GM03348 (cell line): Measurements from ENCODE around the gene POLD3.

ENCODE experiments used
- DNase-seq: peaks from one replicate; pipeline ENCODE4 v3.0.0; 2012; ENCODE audit warnings: low spot score

Gene POLD3

GRCh38 chr11:74691755-74692154 lies 99.4 kb downstream of the POLD3 start:
- no peak for DNase-seq
